Breast epithelium (tissue), 3 donors: ENCODE data around the gene RAB20.

Source experiments
- CTCF ChIP-seq, 3 donors: fragments of 450-650 bp; IDR thresholded peaks; one replicate each; pipeline ENCODE4 v1.5.1; 2016 to 2017; ENCODE audit warnings: antibody characterized with exemption in 3 of 3, mild to moderate bottlenecking in 3 of 3, moderate library complexity in 3 of 3
- POLR2A ChIP-seq: fragments of 450-650 bp; IDR thresholded peaks from one replicate; pipeline ENCODE4 v1.6.1; 2016; ENCODE audit warnings: antibody characterized with exemption, mild to moderate bottlenecking, moderate library complexity
- POLR2AphosphoS5 ChIP-seq, 3 donors: sonication (generic); formaldehyde crosslinking; IDR thresholded peaks; one replicate each; pipeline ENCODE4 v1.6.1; 2017; ENCODE audit warnings: antibody characterized with exemption in 3 of 3

GRCh38 chr13:110571896-110572777 lies 10.6 kb upstream of the RAB20 start:
- TF ChIP-seq CTCF (IDR thresholded peaks at IDR 0.05) (no peak), POLR2A (no peak), POLR2AphosphoS5 (IDR thresholded peaks at IDR 0.05) (no peak)
